H1 (cell line): ENCODE results near the gene SCNN1G. TPM values are rescaled to one million over a fixed set of nuclear protein-coding genes. Genes with fewer than 3 reads are reported as not detected.

ENCODE experiments used
- CTCF ChIA-PET: fragments of 300-600 bp; sonication (Branson Sonifier 250); formaldehyde crosslinking; loops from one replicate; lab custom pipeline; 2021; ENCODE audit not compliant: partially characterized antibody; lab: Charles Lee
- POLR2A ChIA-PET: fragments of 300-600 bp; sonication (Branson Sonifier 250); formaldehyde crosslinking; loops from one replicate; lab custom pipeline; 2021; ENCODE audit warnings: inconsistent platforms; ENCODE audit not compliant: partially characterized antibody; lab: Charles Lee
- DNase-seq, 2 experiments: peaks; one replicate each; pipeline versions ENCODE4 v3.0.0 to v3.0.0-alpha.2; 2010 to 2022; ENCODE audit warnings: low spot score in 2 of 2, low read depth in 1 of 2, mixed read lengths in 1 of 2
- FAIRE-seq: peaks from 2 replicates; lab custom pipeline; 2011; peaks lifted over from hg19 to GRCh38; lab: Jason Lieb, UNC
- H2AFZ ChIP-seq: 2 replicates; pipeline ENCODE4 v1.8.1; 2012; ENCODE audit warnings: low read length, inconsistent platforms
- H2AK5ac ChIP-seq: 2 replicates; pipeline ENCODE4 v1.6.1; 2013; ENCODE audit warnings: low read depth, low read length
- H2BK120ac ChIP-seq: replicated peaks from 2 replicates; pipeline ENCODE3; 2013; ENCODE audit warnings: low read depth, low read length, inconsistent platforms
- H2BK12ac ChIP-seq: 2 replicates; pipeline ENCODE4 v1.6.1; 2013; ENCODE audit warnings: low read depth, low read length
- H2BK15ac ChIP-seq: 2 replicates; pipeline ENCODE4 v1.6.1; 2013; ENCODE audit warnings: low read length
- H2BK20ac ChIP-seq: 2 replicates; pipeline ENCODE4 v1.6.1; 2013; ENCODE audit warnings: low read length
- H2BK5ac ChIP-seq: 2 replicates; pipeline ENCODE4 v1.6.1; 2013; ENCODE audit warnings: low read depth, low read length
- H3K14ac ChIP-seq: 2 replicates; pipeline ENCODE4 v1.6.1; 2013; ENCODE audit warnings: inconsistent platforms; ENCODE audit not compliant: insufficient read length
- H3K18ac ChIP-seq: 2 replicates; pipeline ENCODE4 v1.6.1; 2013; ENCODE audit warnings: low read length; ENCODE audit errors: extremely low read depth
- H3K23ac ChIP-seq: 2 replicates; pipeline ENCODE4 v1.6.1; 2013; ENCODE audit warnings: inconsistent platforms; ENCODE audit not compliant: insufficient read length
- H3K23me2 ChIP-seq: 2 replicates; pipeline ENCODE4 v1.6.1; 2013; ENCODE audit warnings: low read depth, low read length
- H3K27ac ChIP-seq: 2 replicates; pipeline ENCODE4 v1.6.1; 2011; ENCODE audit warnings: low read depth, low read length, inconsistent platforms
- H3K27me3 ChIP-seq, 4 experiments: replicated peaks in 1 of 4; 1 replicate in 1 of 4; 2 replicates in 3 of 4; pipeline versions ENCODE4 v1.6.1 to v1.8.1; 2011 to 2013; ENCODE audit warnings: low read length in 3 of 4, mild to moderate bottlenecking in 3 of 4, inconsistent platforms in 2 of 4, mixed read lengths in 2 of 4, moderate library complexity in 1 of 4; ENCODE audit not compliant: control insufficient read depth in 3 of 4, insufficient read depth in 3 of 4; ENCODE audit errors: extremely low read depth in 1 of 4
- H3K36me3 ChIP-seq, 4 experiments: 2 replicates each; pipeline versions ENCODE4 v1.6.1 to v1.8.1; 2011 to 2013; ENCODE audit warnings: mild to moderate bottlenecking in 4 of 4, low read length in 3 of 4, moderate library complexity in 2 of 4, control low read depth in 1 of 4, inconsistent platforms in 1 of 4; ENCODE audit not compliant: insufficient read depth in 4 of 4, control insufficient read depth in 2 of 4
- H3K4ac ChIP-seq: replicated peaks from 2 replicates; pipeline ENCODE3; 2013; ENCODE audit warnings: low read length, low read depth, mixed read lengths, inconsistent platforms; ENCODE audit not compliant: insufficient read length
- H3K4me1 ChIP-seq, 4 experiments: replicated peaks in 1 of 4; 1 replicate in 1 of 4; 2 replicates in 3 of 4; pipeline versions ENCODE4 v1.6.1 to v1.8.1; 2011 to 2013; ENCODE audit warnings: low read length in 3 of 4, inconsistent platforms in 2 of 4, mixed read lengths in 1 of 4; ENCODE audit not compliant: insufficient read depth in 4 of 4, control insufficient read depth in 3 of 4
- H3K4me2 ChIP-seq, 2 experiments: 2 replicates each; pipeline versions ENCODE4 v1.6.1 to v1.8.1; 2011 to 2013; ENCODE audit warnings: low read depth in 2 of 2, low read length in 2 of 2, control low read depth in 1 of 2, inconsistent platforms in 1 of 2, mild to moderate bottlenecking in 1 of 2; ENCODE audit not compliant: insufficient read depth in 1 of 2
- H3K4me3 ChIP-seq, 4 experiments: fragments of 200-600, 300-600 bp in 1 of 4; sonication (generic), shearing (Covaris generic), sonication (Bioruptor Twin) in 1 of 4; 2 replicates each; pipeline versions ENCODE4 v1.5.1 to v1.8.1; 2011 to 2016; ENCODE audit warnings: low read length in 4 of 4, low read depth in 3 of 4, control low read depth in 2 of 4, inconsistent platforms in 2 of 4, mild to moderate bottlenecking in 2 of 4, mixed read lengths in 1 of 4, moderate library complexity in 1 of 4; ENCODE audit not compliant: insufficient read depth in 2 of 4; ENCODE audit errors: extremely low read depth in 1 of 4
- H3K56ac ChIP-seq: replicated peaks from 2 replicates; pipeline ENCODE3; 2013; ENCODE audit warnings: low read depth, mild to moderate bottlenecking, mixed read lengths, low read length, inconsistent platforms; ENCODE audit not compliant: insufficient read length
- H3K79me1 ChIP-seq: 2 replicates; pipeline ENCODE4 v1.6.1; 2013; ENCODE audit warnings: low read depth, low read length, control low read depth
- H3K79me2 ChIP-seq, 2 experiments: 2 replicates each; pipeline versions ENCODE4 v1.6.1 to v1.8.1; 2012 to 2013; ENCODE audit warnings: low read length in 2 of 2, mild to moderate bottlenecking in 2 of 2, inconsistent platforms in 1 of 2; ENCODE audit not compliant: insufficient read depth in 2 of 2, control insufficient read depth in 1 of 2
- H3K9ac ChIP-seq, 4 experiments: replicated peaks in 1 of 4; 1 replicate in 1 of 4; 2 replicates in 3 of 4; pipeline versions ENCODE4 v1.6.1 to v1.8.1; 2011 to 2013; ENCODE audit warnings: low read depth in 3 of 4, low read length in 3 of 4, control low read depth in 2 of 4, mild to moderate bottlenecking in 2 of 4, moderate library complexity in 2 of 4, inconsistent platforms in 1 of 4; ENCODE audit errors: extremely low read depth in 1 of 4
- H3K9me3 ChIP-seq, 2 experiments: 2 replicates each; pipeline versions ENCODE4 v1.6.1 to v1.8.1; 2012 to 2013; ENCODE audit warnings: mild to moderate bottlenecking in 2 of 2, moderate library complexity in 2 of 2, control low read depth in 1 of 2, inconsistent platforms in 1 of 2, low read depth in 1 of 2, low read length in 1 of 2, mixed read lengths in 1 of 2; ENCODE audit not compliant: insufficient read depth in 2 of 2
- H4K20me1 ChIP-seq, 2 experiments: replicated peaks in 1 of 2; 2 replicates each; pipeline versions ENCODE3 to v1.8.1; 2011 to 2013; ENCODE audit warnings: inconsistent platforms in 2 of 2, low read length in 2 of 2, mild to moderate bottlenecking in 1 of 2; ENCODE audit not compliant: insufficient read depth in 2 of 2, control insufficient read depth in 1 of 2
- H4K5ac ChIP-seq: 2 replicates; pipeline ENCODE4 v1.6.1; 2013; ENCODE audit warnings: low read length, low read depth, mixed read lengths, inconsistent platforms; ENCODE audit not compliant: insufficient read length
- H4K8ac ChIP-seq: 2 replicates; pipeline ENCODE4 v1.8.0; 2013; ENCODE audit warnings: mild to moderate bottlenecking, moderate library complexity, low read length, inconsistent platforms; ENCODE audit not compliant: insufficient read depth; ENCODE audit errors: extremely low read depth
- H4K91ac ChIP-seq: replicated peaks from 2 replicates; pipeline ENCODE3; 2013; ENCODE audit warnings: low read length, mixed read lengths, inconsistent platforms; ENCODE audit not compliant: insufficient read length
- CEBPB ChIP-seq: IDR thresholded peaks from 2 replicates; pipeline ENCODE4 v1.6.1; 2012; ENCODE audit warnings: low read depth, low read length
- E2F6 ChIP-seq: IDR thresholded peaks from 2 replicates; pipeline ENCODE4 v1.6.1; 2012; ENCODE audit warnings: inconsistent platforms
- EZH2 ChIP-seq: fragments of 200-600 bp; sonication (generic); IDR thresholded peaks from 2 replicates; pipeline ENCODE4 v1.7.1; 2012; ENCODE audit warnings: low read depth, mild to moderate bottlenecking, moderate library complexity, low read length, inconsistent platforms; ENCODE audit not compliant: severe bottlenecking
- MAX ChIP-seq: IDR thresholded peaks from 2 replicates; pipeline ENCODE4 v1.6.1; 2012; ENCODE audit warnings: inconsistent platforms
- RFX5 ChIP-seq: IDR thresholded peaks from 2 replicates; pipeline ENCODE4 v1.6.1; 2011; ENCODE audit warnings: low read depth, low read length, improper control_type of control experiment, borderline replicate concordance
- SP2 ChIP-seq: IDR thresholded peaks from 2 replicates; pipeline ENCODE4 v1.6.1; 2012; ENCODE audit warnings: mild to moderate bottlenecking, low read length, inconsistent platforms
- SUZ12 ChIP-seq: fragments of 200-600 bp; sonication (generic); IDR thresholded peaks from 2 replicates; pipeline ENCODE4 v1.6.1; 2012; ENCODE audit warnings: mild to moderate bottlenecking, inconsistent platforms, low read length, moderate library complexity, mixed read lengths
- TAF7 ChIP-seq: optimal IDR thresholded peaks from 2 replicates; pipeline ENCODE3; 2011; ENCODE audit warnings: low read depth, mild to moderate bottlenecking, inconsistent platforms, low read length, moderate library complexity, borderline replicate concordance
- TCF12 ChIP-seq: IDR thresholded peaks from 2 replicates; pipeline ENCODE4 v1.6.1; 2011; ENCODE audit warnings: low read depth, mild to moderate bottlenecking, low read length
- WGBS, 2 experiments: shearing (Covaris generic) in 1 of 2; methylation state at CpG; one replicate each; pipeline versions ENCODE4 v1.1.6 to v1.1.7; 2013 to 2015; ENCODE audit warnings: low lambda C conversion rate in 2 of 2, mixed read lengths in 2 of 2, inconsistent platforms in 1 of 2, low coverage in 1 of 2, missing lambda C conversion rate in 1 of 2; ENCODE audit not compliant: insufficient replicate concordance in 2 of 2, insufficient coverage in 1 of 2, insufficient read length in 1 of 2; ENCODE audit errors: extremely low coverage in 1 of 2, missing lambda C conversion rate in 1 of 2; 5-methylcytosine and 5-hydroxymethylcytosine counted together
- polyA plus RNA-seq, 7 experiments: library from polyadenylated mRNA; depleted of rRNA in 3 of 7; stranded (reverse) in 5 of 7; unstranded in 2 of 7; fragments of >200 nt in 5 of 7; fragments of 200-250 nt in 2 of 7; gene quantifications; 1 replicate in 5 of 7; 2 replicates in 1 of 7; 4 replicates in 1 of 7; pipeline versions ENCODE4 v1.2.1 to v1.2.3, GENCODE V29; 2011 to 2013; ENCODE audit warnings: missing spikeins in 2 of 7, mixed read lengths in 2 of 7
- total RNA-seq: library from RNA; stranded (reverse); fragmentation: NEBNext Ultra II Directional; extraction: Animal tissue kit (Norgen Biotek cat#: 25700); gene quantifications from 2 replicates; pipeline ENCODE4 v1.2.1, GENCODE V29; 2021
- TF ChIP-seq, protein P1 (sequence below): IDR thresholded peaks from 2 replicates; pipeline ENCODE4 v1.6.1; 2011; ENCODE audit warnings: low read length, improper control_type of control experiment

Gene SCNN1G
- total and polyA plus RNA-seq, 2 of the 8 experiments (the other 6 are each of a cell fraction or from before 2014, with no cell fraction given): 0.73 to 1.1 TPM

DNA sequence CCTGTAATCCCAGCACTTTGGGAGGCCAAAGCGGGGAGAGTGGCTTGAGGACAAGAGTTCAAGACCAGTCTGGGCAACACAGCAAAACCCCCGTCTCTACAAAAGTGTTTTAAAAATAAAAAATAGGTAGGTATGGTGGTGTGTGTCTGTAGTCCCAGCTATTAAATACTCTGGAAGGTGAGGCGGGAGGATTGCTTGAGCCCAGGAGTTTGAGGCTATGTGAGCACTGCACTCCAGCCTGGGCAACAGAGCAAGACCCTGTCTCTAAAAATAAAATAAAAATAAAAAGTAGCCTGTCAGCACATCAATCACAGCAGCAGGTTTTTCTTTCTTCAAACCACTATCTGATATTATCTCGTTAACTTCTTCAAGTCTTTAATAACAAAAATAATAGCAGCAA is 34.9 kb upstream of the SCNN1G start:
- Histone ChIP-seq H3K4me3 (peak overlapping the region in 2 of 4 experiments; percentile 68 to 92; a peak in 5 of 8 replicates), H3K18ac (no peak overlapping the region), H4K8ac (no peak overlapping the region), H3K36me3 (no peaks in the 10 kb centered on the region), H3K27me3 (peaks cover 0 to 3% (median 1%) of the 10 kb centered on the region in 4 experiments; a peak in 1 of 7 replicates), H2BK5ac (no peak overlapping the region), H3K4ac (no peak overlapping the region), H2BK12ac (no peak overlapping the region), H3K23me2 (peaks cover 6% of the 10 kb centered on the region), H3K9me3 (no peaks in the 10 kb centered on the region), H2AK5ac (no peak overlapping the region), H3K56ac (no peak overlapping the region), H3K9ac (no peak overlapping the region), H2BK15ac (no peak overlapping the region), H3K14ac (no peak overlapping the region), H2BK20ac (no peak overlapping the region), H3K79me1 (peaks cover 5% of the 10 kb centered on the region), H3K27ac (no peak overlapping the region), H4K91ac (no peak overlapping the region), H2BK120ac (no peak overlapping the region), H3K4me1 (peaks cover 8 to 17% (median 12%) of the 10 kb centered on the region in 4 experiments; a peak in 6 of 7 replicates), H3K79me2 (peaks cover 6 to 53% of the 10 kb centered on the region in 2 experiments; a peak in 2 of 4 replicates), H4K5ac (no peak overlapping the region), H3K4me2 (peak overlapping the region; percentile 72 to 86; a peak in 3 of 4 replicates), H3K23ac (no peak overlapping the region), H4K20me1 (peaks cover 0 to 10% of the 10 kb centered on the region in 2 experiments), H2AFZ (no peak overlapping the region)
- FAIRE-seq (no peak), DNase-seq (no peak)
- POLR2A ChIA-PET: no interaction called here
- CTCF ChIA-PET: no interaction called here
- TF ChIP-seq SUZ12 (no peak), MAX (no peak), TAF7 (no peak), CEBPB (no peak), E2F6 (no peak), SP2 (no peak), RFX5 (no peak), EZH2 (no peak), TCF12 (no peak)
- TF ChIP-seq, protein P1, sequence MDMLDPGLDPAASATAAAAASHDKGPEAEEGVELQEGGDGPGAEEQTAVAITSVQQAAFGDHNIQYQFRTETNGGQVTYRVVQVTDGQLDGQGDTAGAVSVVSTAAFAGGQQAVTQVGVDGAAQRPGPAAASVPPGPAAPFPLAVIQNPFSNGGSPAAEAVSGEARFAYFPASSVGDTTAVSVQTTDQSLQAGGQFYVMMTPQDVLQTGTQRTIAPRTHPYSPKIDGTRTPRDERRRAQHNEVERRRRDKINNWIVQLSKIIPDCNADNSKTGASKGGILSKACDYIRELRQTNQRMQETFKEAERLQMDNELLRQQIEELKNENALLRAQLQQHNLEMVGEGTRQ: no peak
- WGBS, 2 experiments: 83% methylated on average over 4 of the region's 4 CpGs; no CpG with 5 or more reads in 1 of the 2 experiments
